Esophagus muscularis mucosa (tissue), 4 donors: ENCODE measurements around the gene GPC6. TPM values are rescaled to one million over a fixed set of nuclear protein-coding genes. Genes with fewer than 3 reads are reported as not detected.

ENCODE experiments used
- DNase-seq: peaks from one replicate; pipeline ENCODE4 v3.0.0-alpha.2; 2017; ENCODE audit errors: extremely low spot score
- H3K27ac ChIP-seq, 4 donors: fragments of 200-600 bp; sonication (generic); replicated peaks in 1 of 4; 1 replicate in 3 of 4; 2 replicates in 1 of 4; pipeline ENCODE4 v1.5.1; 2016 to 2019; ENCODE audit warnings: mild to moderate bottlenecking in 1 of 4
- H3K27me3 ChIP-seq, 4 donors: fragments of 200-600 bp; sonication (generic); one replicate each; pipeline versions ENCODE4 v1.5.1 to v1.6.0; 2016 to 2019
- H3K36me3 ChIP-seq, 4 donors: fragments of 200-600 bp; sonication (generic); one replicate each; pipeline ENCODE4 v1.5.1; 2016 to 2019
- H3K4me1 ChIP-seq, 4 donors: fragments of 200-600 bp; sonication (generic); one replicate each; pipeline ENCODE4 v1.5.1; 2016 to 2019
- H3K4me3 ChIP-seq, 4 donors: fragments of 200-600 bp; sonication (generic); 1 replicate in 2 of 4; 2 replicates in 2 of 4; pipeline ENCODE4 v1.5.1; 2016 to 2019; ENCODE audit warnings: mild to moderate bottlenecking in 4 of 4, moderate library complexity in 1 of 4
- H3K9me3 ChIP-seq, 4 donors: fragments of 200-600 bp; sonication (generic); 1 replicate in 3 of 4; 2 replicates in 1 of 4; pipeline ENCODE4 v1.5.1; 2016 to 2019
- EP300 ChIP-seq: sonication (generic); formaldehyde crosslinking; IDR thresholded peaks from one replicate; pipeline ENCODE4 v1.6.1; 2017; ENCODE audit warnings: antibody characterized with exemption
- POLR2A ChIP-seq: fragments of 450-650 bp; IDR thresholded peaks from one replicate; pipeline ENCODE4 v1.6.1; 2017; ENCODE audit warnings: antibody characterized with exemption, moderate library complexity, mild to moderate bottlenecking, low read depth
- POLR2AphosphoS5 ChIP-seq, 2 donors: sonication (generic); formaldehyde crosslinking; IDR thresholded peaks; one replicate each; pipeline ENCODE4 v1.6.1; 2017; ENCODE audit warnings: antibody characterized with exemption in 2 of 2
- WGBS: methylation state at CpG from one replicate; pipeline ENCODE4 v1.1.5; 2018; 5-methylcytosine and 5-hydroxymethylcytosine counted together
- intact Hi-C: fragments of 100-400 bp; cut with DNase I; formaldehyde crosslinking; loops from one replicate; pipeline ENCODE4 v1.15.1; 2023
- total RNA-seq, 4 donors: library from RNA; depleted of rRNA; stranded (reverse); fragments of >200 nt; gene quantifications; one replicate each; pipeline versions ENCODE4 v1.1.0 to v1.2.1, GENCODE V29; 2016
- TF ChIP-seq, protein P1 (sequence below), 3 experiments: fragments of 200-600 bp in 2 of 3; fragments of 450-650 bp in 1 of 3; sonication (generic) in 2 of 3; IDR thresholded peaks; one replicate each; pipeline ENCODE4 v1.5.1; 2017 to 2019; ENCODE audit warnings: antibody characterized with exemption in 3 of 3, mild to moderate bottlenecking in 2 of 3, moderate library complexity in 1 of 3

GPC6 gene
- total RNA-seq, 4 donors from 2014 or later: 6.5 to 17.2 (median 13.5) TPM

DNA sequence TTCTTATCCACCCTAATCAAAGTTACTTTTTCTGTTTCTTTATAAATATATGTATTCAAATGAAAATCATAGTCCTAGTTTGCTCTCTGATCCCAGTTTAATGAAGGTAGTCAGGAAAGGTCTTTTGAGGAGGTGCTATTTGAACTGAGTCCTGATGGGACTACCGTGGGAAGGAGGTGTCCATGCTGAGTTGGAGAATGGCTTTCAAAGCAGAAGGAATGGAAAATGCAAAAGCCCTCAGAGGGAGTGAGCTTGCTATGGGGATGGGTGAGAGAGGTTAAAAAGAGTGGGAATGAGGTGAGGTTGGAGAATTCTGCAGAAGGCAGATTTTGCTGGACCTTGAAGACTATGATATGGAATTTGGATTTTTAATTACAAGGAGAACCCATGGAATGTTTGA is 193.6 kb downstream of the GPC6 start:
- TF ChIP-seq EP300 (no peak), POLR2AphosphoS5 (IDR thresholded peaks at IDR 0.05) (no peak), POLR2A (no peak)
- TF ChIP-seq, protein P1, sequence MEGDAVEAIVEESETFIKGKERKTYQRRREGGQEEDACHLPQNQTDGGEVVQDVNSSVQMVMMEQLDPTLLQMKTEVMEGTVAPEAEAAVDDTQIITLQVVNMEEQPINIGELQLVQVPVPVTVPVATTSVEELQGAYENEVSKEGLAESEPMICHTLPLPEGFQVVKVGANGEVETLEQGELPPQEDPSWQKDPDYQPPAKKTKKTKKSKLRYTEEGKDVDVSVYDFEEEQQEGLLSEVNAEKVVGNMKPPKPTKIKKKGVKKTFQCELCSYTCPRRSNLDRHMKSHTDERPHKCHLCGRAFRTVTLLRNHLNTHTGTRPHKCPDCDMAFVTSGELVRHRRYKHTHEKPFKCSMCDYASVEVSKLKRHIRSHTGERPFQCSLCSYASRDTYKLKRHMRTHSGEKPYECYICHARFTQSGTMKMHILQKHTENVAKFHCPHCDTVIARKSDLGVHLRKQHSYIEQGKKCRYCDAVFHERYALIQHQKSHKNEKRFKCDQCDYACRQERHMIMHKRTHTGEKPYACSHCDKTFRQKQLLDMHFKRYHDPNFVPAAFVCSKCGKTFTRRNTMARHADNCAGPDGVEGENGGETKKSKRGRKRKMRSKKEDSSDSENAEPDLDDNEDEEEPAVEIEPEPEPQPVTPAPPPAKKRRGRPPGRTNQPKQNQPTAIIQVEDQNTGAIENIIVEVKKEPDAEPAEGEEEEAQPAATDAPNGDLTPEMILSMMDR (IDR thresholded peaks at IDR 0.05): no peak
- intact Hi-C loops: no loop called here
- H3K9me3 ChIP-seq: no peaks in the 10 kb centered on the region
- no peak for DNase-seq
- no peak overlapping the region for H3K4me3 ChIP-seq
- 72% methylated on average over 1 of the region's 1 CpG for WGBS
- H3K27me3 ChIP-seq: no peaks in the 10 kb centered on the region
- H3K36me3 ChIP-seq: no peaks in the 10 kb centered on the region
- peaks cover 0 to 6% (median 0%) of the 10 kb centered on the region in 4 donors for H3K4me1 ChIP-seq
- no peak overlapping the region for H3K27ac ChIP-seq

DNA sequence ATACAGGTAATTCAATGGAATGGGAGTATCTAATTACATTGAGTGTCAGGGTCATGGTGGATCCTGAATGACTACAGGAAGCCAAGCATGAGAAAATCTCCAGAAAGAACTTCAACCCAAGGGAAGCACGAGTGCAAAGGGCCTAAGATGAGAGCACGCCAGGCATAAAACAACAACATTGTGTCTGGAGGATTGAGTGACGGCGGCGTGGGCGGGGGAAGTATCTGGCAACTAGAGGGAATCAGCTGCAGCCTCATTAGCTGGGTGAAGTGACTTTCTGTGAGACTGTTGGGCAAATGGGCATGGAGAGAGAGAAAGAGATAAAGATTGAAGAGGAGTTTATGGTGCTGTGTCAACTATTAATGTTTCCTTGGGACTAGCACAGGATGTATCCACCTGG is 194.3 kb downstream of the GPC6 start:
- 84% methylated on average over 6 of the region's 6 CpGs for WGBS
- intact Hi-C loops: no loop called here
- no peaks in the 10 kb centered on the region for H3K36me3 ChIP-seq
- no peak for DNase-seq
- no peaks in the 10 kb centered on the region for H3K27me3 ChIP-seq
- H3K4me3 ChIP-seq: no peak overlapping the region
- TF ChIP-seq, protein P1 (IDR thresholded peaks at IDR 0.05): no peak
- no peak for TF ChIP-seq POLR2AphosphoS5 (IDR thresholded peaks at IDR 0.05)
- TF ChIP-seq EP300: no peak
- TF ChIP-seq POLR2A: no peak
- H3K27ac ChIP-seq: no peak overlapping the region
- H3K9me3 ChIP-seq: no peaks in the 10 kb centered on the region
- peaks cover 0 to 6% (median 0%) of the 10 kb centered on the region in 4 donors for H3K4me1 ChIP-seq

DNA sequence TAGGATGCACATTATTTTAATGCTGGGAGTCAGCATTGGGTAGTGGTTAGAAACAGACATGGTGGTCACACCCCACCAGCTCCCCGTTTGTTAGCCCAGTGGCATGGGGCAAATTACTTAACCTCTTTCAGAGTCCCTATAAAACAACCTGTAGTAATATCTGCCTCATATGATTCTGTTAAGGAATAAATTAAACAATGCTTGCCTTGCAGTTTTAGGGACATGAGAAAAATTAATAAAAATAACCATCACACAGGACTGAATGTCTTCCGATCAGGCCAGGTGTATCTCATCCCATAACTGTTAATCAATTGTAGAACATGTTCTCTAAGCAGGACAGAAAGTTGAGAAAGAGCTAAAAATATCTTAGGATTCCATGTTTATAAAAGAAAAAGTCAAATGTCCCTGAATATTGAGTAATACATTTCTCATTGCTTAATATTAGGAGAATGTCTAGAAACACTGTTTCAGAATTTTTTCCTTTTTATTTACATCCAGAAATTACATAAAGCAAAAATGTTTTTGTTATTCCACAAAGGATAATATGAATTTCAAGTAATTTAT is 196.5 kb downstream of the GPC6 start:
- no peaks in the 10 kb centered on the region for H3K9me3 ChIP-seq
- no peaks in the 10 kb centered on the region for H3K36me3 ChIP-seq
- H3K4me3 ChIP-seq: no peak overlapping the region
- 40% methylated on average over 2 of the region's 2 CpGs for WGBS
- no peak for TF ChIP-seq POLR2A
- peak in 1 of 2 donors; percentile 25 for TF ChIP-seq POLR2AphosphoS5 (IDR thresholded peaks at IDR 0.05)
- no peak for TF ChIP-seq EP300
- TF ChIP-seq, protein P1 (IDR thresholded peaks at IDR 0.05): no peak
- intact Hi-C loops: no loop called here
- peak overlapping the region in 1 of 4 donors; percentile 27 for H3K27ac ChIP-seq
- H3K27me3 ChIP-seq: no peaks in the 10 kb centered on the region
- H3K4me1 ChIP-seq: peaks cover 0 to 6% (median 0%) of the 10 kb centered on the region in 4 donors
- no peak for DNase-seq

DNA sequence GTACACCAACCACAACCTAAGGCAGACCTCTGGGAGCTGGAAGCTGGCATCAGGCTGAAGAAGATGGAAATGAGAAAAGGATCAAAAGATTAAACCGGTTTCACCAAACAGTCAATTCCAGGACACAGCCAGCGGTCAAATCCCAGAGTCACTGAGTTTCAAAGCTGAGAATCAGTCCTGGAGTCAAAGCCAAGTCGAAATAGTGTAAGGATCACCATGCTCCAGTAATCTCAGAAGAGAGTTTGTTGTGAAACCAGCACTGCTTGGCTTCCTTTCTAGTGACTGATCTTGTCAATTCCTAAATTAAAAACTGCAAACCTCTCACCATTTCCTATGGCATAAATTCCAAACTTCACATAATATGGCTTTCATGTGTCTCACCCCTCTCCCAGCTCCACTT is 198.8 kb downstream of the GPC6 start:
- Histone ChIP-seq H3K4me3 (no peak overlapping the region), H3K4me1 (peaks cover 0 to 6% (median 0%) of the 10 kb centered on the region in 4 donors), H3K27me3 (no peaks in the 10 kb centered on the region), H3K9me3 (no peaks in the 10 kb centered on the region), H3K36me3 (no peaks in the 10 kb centered on the region), H3K27ac (no peak overlapping the region)
- WGBS: 97% methylated on average over 3 of the region's 3 CpGs
- DNase-seq: no peak
- TF ChIP-seq POLR2AphosphoS5 (IDR thresholded peaks at IDR 0.05): no peak
- TF ChIP-seq POLR2A: no peak
- TF ChIP-seq, protein P1 (IDR thresholded peaks at IDR 0.05): no peak
- TF ChIP-seq EP300: no peak
- intact Hi-C loops: no loop called here

DNA sequence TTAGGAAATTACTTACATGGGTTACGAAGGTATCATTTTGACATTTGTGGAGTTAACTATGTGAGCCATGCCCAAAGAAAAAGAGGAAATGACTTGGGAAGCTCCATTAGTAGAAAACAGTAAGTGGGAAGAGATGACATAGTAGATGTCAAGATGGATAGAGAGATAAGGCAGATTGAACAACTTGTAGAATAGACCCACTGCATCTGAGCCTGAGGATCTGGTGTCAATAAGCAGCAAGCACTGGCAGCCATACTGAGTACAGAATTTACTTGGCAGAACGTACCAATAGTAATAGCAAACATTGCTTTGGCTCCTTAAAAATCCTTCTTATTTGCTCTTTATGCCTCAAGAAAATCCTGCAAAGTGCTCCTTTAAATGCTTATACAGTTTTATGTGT is 203.8 kb downstream of the GPC6 start:
- Histone ChIP-seq H3K4me3 (no peak overlapping the region), H3K27me3 (no peaks in the 10 kb centered on the region), H3K4me1 (no peaks in the 10 kb centered on the region), H3K36me3 (no peaks in the 10 kb centered on the region), H3K9me3 (no peaks in the 10 kb centered on the region), H3K27ac (no peak overlapping the region)
- TF ChIP-seq, protein P1 (IDR thresholded peaks at IDR 0.05): no peak
- TF ChIP-seq POLR2A: no peak
- TF ChIP-seq POLR2AphosphoS5 (IDR thresholded peaks at IDR 0.05): no peak
- no peak for TF ChIP-seq EP300
- 77% methylated on average over 2 of the region's 2 CpGs for WGBS
- no peak for DNase-seq
- intact Hi-C loops: no loop called here
